GM19035 (cell line): ENCODE measurements around the gene SNTB2.
"Not testable (repeated sequence)": the region's sequence is repeated elsewhere in the genome, so short reads cannot be mapped to it uniquely, and the experiment has no call there.

ENCODE experiments used
- ATAC-seq: cut with Tn5 transposase; IDR thresholded peaks from one replicate; pipeline ENCODE4 v1.9.1; 2021; ENCODE audit not compliant: unreplicated experiment

Gene SNTB2

DNA sequence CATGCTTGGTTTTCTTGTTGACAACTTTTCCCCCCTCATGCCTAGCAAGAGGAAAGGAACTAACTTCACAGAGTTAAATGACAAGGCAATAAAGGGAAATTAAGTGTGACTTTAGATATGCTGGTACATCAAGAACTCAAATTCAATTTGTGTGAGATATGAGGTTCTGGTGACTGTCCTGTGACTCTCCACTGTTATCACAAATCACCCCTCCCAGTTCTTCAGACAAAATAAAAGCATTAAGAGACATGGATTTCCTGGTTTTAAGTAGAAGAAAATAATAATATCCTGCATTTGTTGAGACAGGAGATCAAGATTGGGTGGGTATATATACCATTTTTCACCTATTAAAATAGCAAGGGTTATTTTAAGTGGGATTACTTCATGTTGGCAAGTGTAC is 46.2 kb downstream of the SNTB2 start:
- ATAC-seq, result no peak

DNA sequence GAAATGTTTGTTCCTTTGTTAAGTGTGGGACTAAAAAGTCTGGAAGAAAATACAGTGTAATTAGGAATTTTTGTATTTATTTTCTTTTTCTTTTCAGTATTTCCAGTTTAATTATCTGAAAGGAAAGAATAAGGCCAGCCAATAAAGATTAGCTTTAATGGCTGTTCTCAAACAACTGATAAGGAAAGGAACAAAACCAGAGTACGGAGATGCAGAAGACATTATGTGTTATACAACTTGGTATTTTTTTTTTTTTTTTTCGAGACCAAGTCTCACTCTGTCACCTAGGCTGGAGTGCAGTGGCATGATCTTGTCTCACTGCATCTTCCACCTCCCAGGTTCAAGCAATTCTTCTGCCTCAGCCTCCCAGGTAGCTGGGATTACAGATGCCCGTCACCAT is 47.5 kb downstream of the SNTB2 start:
- ATAC-seq, result no peak

DNA sequence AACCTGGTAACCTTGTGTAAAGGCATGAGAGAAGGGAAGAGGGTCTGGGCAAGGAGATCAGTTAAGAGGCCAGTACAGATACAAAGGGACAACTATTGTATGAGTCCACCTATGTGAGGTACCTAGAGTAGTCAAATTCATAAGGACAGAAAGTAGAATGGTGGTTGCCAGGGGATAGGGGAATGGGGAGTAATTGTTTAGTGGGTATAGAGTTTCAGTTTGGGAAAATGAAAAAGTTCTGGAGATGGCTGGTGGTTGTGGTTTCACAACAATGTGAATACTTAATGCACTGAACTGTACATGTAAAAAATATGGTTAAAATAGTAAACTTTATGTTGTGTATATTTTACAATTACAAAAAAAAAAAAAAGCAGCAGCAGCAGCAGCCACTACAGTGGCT is 49.4 kb downstream of the SNTB2 start:
- no peak for ATAC-seq

DNA sequence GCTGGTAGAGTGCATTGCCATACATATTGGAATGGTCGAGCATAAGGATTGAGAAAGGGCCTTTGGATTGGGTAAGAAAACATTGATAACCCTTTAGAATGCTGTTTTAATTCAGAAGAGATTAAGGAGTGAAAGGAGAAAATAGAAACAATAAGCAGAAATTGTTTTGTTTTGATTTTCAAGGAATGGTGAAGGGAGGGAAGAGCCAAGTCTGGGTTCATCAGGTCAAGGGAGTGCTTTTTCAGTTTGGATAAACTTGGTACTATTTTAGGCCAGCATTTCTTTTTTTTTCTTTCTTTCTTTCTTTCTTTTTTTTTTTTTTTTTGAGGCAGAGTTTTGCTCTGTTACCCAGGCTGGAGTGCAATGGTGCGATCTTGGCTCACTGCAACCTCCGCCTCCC is 50.3 kb downstream of the SNTB2 start:
- ATAC-seq, result no peak

DNA sequence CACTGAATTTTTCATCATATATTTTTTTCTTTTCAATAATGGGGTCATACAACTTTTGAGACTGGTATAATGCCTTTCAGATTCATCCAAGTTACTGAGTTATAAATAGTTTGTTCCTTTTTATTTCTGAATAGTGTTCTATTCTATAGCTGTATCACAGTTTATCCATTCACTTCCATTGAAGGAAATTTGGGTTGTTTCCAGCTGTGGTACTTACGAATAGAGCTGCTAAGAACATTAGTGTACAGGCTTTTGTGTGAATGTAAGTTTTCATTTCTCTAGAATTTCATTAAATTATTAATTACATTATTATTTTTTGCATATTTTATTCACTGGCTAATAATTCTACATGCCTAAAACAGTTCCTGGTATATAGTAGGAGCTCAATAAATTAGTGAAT is 52.9 kb downstream of the SNTB2 start:
- ATAC-seq, result no peak

DNA sequence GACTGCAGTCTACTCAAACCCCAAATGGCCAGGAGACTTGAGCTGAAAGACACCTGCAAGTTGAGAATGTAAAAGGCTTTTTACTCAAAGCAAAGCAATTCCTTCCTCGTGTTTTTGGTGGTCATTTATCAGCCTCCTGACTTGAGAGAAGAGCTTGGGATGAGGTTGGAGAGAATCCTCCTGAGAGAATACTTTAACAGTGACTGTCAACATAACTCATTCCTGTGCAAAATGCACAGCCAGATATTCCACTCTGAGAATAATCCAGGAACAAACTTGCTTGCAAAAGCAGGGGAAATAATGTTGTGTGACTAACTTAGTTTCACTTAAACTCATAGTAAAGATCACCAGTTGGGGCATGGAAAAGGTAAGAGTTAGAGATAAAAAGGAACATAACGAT is 53.4 kb downstream of the SNTB2 start:
- ATAC-seq, result no peak

DNA sequence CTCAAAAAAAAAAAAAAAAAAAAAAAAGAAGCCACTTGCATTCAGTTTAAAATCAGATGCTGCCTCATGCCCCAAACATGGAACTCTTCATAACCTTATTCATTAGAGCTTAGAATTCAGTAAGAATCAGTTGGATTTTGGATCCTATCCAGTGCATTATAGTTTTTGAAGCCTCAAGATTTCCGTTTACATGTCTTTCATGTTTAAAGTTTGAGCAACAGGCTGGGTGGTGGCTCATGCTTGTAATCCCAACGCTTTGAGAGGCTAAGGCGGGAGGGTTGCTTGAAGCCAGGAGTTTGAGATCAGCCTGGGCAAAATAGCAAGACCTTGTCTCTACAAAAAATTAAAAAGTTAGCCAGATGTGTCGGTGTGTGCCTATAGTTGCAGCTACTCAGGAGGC is 55.0 kb downstream of the SNTB2 start:
- ATAC-seq, result no peak

DNA sequence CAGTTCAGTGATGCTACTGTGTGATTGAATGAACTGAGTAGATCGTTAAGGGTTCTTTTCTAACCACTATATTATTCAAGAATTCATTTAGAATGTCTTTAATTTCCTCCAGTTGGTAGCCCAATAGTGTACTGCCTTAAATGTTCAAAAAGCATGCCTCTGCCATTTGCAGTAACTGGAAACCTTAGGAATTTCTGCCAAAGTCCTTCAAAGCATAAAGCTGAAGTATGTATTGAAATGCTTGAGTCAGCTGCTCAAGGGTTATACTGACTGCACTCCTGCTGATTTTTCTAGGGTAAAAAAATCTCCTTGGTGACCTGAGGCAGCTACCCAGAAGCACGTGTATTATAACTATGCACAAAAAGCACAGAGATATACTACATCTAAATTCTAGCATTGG is 56.5 kb downstream of the SNTB2 start:
- ATAC-seq, result no peak

DNA sequence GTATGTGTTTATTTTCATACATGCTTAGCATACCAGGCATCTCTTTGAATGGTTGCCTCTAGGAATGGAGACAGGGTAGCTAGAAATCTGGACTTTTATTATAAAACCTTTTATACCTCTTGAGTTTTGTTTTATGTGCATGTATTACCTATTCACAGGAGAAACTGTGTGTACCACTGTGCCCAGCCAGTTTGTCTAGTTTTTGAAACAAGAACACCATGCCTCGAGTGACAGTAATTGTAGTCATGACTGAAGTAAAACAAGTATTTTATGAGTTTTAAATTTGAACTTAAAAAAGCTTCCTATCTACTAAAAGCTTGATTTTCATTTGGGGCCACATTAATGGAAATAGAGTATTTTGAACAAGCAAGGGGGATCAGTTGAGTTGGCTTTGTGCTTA is 57.4 kb downstream of the SNTB2 start:
- no peak for ATAC-seq

DNA sequence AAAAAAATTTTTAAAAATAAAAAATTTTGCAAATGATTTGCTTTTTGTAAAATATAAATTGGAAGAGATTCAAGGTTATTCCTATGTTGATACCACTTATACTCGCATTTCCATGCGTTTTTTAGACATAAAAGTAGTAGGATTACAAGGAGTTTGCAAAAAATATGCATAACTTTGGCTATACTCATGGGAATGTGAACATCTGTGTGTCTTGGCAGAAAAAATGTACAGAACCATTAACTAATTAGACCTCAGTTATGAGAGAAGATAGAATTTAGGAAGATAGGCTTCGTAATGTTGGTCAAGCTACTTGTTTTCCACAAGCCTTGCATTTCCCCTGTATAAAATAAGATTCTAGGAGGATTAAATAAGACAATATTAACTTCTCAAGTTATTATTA is 63.1 kb downstream of the SNTB2 start:
- no peak for ATAC-seq

DNA sequence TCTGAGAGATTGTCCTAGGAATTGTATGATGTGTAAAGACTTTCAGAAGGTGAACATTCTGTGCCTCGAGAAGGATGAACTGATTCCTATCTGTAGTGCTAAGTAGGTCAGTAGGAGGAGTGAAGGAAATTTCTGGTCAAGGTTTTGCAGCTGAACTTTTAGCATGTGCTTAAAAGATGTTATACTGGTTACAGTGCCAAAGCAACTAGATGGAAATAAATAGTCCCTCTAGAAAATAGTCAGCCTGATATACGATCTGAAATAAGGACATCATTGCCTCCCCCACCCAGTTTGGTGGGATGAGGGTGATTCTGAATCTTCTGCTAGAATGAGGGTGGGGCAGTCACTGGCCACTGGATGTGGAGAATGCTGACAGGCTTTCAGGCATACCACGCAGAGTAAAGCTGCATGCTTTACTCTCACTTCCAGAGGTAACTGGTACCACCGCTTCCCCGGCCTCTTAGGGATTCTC is 66.9 kb downstream of the SNTB2 start:
- no peak for ATAC-seq

DNA sequence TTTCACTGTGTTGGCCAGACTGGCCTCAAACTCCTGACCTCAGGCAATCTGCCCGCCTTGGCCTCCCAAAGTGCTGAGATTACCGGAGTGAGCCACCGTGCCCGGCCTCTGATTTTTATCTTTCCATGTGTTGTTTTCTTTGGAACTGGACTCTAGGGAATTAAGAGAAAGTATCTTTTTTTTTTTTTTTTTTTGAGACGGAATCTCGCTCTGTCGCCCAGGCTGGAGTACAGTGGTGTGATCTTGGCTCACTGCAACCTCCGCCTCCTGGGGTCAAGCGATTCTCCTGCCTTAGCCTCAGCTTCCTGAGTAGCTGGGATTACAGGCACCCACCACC is 72.4 kb downstream of the SNTB2 start:
- not testable (repeated sequence) for ATAC-seq

DNA sequence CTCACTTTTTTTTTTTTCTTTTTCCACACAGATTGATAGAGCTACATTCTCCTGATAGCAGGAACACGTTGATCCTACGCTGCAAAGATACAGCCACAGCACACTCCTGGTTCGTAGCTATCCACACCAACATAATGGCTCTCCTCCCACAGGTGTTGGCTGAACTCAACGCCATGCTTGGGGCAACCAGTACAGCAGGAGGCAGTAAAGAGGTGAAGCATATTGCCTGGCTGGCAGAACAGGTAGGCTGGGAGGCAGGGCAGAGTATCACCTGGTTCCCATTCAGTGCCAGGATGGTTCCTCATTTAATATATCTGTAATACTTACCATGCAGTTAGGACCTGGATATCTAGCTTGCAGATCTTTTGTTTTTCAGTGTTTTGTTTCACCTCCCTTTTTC is 73.1 kb downstream of the SNTB2 start:
- ATAC-seq, result no peak

DNA sequence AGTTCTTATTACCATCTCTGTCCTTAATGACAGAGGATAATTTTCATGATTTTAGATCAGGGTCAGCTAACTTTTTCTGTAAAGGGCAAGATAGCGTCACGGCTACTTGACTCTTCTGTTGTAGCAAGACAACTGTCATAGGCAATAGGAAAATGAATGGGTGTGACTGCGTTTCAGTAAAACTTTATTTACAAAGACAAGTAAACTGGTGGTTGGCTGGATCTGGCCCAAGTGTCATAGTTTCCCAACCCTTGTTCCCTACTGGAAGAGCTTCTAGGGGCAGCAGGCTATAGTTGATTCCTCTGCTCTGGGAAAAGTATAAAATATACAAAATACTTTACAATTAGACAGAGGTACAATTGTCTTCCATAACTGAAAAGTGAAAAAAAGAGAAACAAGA is 73.5 kb downstream of the SNTB2 start:
- no peak for ATAC-seq

DNA sequence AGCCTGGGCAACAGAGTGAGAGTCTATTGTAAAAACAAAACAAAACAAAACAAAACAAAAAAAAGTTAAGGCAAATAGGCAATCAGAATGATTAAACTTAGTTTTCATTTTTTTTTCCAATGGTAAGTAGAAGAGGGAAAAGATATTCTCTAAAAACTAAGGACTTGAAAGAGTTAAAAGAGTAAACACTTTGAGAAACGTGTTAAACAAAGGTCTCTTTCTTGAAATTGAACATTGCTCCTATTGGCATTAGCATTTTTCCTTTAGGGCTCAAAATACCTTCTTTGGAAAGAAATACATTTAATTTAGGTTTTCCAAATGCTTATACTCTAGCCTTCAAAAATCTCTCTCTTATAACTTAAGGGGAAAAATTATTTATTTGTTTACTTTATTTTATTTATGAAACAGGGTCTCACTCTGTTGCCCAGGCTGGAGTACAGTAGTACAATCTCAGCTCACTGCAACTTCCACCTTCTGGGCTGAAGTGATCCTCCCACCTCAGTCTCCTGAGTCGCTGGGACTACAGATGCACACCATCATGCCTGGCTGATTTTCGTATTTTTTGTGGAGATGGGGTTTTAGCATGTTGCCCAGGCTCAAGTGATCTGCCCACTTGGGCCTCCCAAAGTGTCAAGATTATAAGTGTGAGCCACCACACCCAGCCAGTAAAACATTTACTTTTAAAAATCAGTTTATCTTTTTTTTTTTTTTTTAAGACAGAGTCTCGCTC is 79.5 kb downstream of the SNTB2 start:
- no peak for ATAC-seq

DNA sequence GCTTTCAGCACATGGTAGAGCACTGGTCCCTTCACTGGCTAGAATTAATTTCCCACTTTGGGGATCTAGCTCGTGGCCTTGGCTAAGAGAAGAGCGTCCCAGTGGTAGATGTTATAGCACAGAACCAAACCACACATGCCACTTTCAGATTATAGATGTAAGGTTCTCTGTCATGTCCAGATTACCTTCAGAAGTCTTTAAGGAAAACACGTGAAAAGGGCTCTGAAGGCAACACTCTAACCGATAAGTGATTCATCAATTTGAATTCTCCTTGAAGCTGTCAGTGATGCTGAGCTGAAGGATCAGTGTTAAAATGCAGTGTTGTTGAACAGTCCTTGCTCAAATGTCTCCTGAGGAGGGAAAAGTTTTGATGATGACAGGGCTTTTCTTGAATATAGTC is 80.7 kb downstream of the SNTB2 start:
- ATAC-seq, result no peak

DNA sequence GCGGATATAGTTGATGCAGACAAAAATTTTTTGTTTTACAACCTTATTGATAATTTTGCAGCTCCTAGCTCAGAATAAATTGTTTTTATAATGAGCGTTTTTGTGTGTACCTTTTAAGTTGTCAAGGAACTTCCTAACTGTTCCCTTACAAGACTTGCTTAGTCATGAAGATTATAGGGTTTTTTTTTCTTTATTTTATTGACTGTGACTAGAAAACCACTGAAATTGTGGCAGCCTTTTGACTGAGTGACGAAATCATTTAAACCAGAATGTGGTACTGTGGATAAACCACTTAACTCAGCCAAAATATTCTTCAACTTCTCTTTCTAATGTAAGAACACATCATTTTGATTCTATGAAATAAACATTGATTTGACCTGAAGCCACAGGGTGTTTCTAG is 83.4 kb downstream of the SNTB2 start:
- ATAC-seq, result no peak

DNA sequence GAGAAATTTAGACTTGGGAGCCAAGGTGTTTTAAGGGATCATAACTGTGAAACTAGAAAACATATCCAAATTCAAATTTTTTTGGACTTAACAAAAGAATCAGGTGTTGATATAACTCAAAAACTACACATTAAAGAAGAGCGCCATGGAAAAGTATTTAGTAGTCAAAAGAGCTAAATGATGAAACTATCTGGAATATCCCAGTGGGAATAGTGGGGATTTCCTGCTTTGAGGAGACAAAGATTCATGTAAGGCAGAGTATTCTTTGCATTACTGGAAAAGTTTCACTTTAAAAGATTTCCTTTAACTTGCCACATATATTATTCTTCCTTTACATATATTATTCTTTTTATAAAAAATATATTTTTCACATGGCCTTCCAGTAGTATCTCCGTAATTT is 83.9 kb downstream of the SNTB2 start:
- ATAC-seq, result no peak

DNA sequence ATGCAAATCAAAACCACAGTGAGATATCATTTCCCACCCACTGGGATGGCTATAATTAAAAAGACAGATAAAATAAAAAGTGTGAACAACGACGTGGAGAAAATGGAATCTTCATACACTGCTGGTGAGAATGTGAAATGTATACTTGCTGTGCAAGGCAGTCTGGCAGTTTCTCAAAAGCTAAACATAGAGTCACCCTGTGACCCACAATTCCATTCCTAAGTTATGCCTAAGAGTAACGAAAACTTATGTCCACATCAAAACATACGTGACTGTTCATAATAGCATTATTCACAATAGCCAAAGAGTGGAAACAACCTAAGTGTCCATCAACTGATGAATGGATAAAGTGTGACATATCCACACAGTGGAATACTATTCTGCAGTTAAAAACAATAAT is 86.0 kb downstream of the SNTB2 start:
- ATAC-seq, result no peak

DNA sequence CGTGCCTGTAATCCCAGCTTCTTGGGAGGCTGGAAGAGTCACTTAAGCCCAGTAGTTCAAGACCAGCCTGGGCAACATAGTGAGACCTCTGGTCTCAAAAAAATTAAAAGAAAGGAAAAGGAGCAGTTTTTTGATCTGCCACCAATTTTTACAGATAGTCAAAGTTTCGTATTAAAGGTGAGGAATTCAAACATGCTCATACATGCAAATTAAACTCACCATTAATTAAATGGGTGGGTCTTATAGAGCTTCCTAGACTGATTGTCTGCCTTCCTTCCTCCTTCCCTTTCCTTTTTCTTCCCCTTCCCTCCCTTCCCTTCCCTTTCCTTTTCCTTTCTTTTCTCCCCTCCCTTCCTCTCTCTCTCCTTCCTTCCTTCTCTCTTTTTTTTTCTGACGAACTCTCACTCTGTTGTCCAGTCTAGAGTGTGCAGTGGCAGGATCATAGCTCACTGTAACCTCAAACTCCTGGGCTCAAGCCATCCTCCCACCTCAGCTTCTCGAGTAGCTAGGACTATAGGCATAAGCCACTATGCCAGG is 87.8 kb downstream of the SNTB2 start:
- ATAC-seq, result no peak

DNA sequence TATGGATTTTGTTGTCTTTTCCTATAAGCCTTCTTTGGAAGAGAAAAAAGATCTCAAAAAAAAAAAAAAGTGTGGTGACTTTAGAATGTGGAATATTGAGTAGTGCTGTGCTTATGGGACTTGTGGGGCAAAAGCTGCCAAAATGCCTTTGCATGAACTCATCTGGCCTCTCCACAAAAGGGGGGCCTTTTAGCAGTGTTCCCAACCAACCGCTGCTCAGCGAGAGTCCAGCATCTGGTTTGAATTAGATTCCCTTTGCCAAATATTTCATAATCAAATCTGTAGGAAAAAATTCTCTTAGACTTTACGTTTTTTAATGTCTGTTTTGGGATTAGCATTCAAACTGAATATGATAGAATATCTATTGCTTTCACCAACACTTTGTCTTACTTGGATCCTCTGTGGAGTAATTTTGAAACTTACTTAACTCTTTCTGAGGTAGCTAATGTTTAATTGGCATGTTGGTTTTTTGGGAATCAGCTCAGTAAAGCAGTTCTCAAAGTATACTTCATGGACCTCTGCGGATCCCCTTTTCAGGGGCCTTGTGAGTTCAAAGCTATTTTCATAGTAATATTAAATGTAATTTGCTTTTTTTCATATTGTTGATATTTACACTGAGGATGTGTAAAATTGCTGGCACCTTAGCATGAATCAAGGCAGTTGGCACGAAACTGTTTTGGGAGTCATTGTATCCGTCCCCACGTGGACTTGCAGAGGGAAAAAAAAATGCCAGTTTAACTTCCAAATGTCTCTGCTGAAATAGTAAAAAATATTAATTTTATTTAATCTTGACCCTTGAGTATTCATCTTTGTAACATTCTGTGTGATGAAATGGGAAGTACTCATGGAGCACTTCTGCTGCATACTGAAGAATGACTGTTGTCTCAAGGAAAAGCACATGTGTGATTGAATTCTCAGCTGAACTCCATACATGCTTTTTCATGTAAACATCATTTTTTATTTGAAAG is 89.5 kb downstream of the SNTB2 start:
- ATAC-seq, result no peak

DNA sequence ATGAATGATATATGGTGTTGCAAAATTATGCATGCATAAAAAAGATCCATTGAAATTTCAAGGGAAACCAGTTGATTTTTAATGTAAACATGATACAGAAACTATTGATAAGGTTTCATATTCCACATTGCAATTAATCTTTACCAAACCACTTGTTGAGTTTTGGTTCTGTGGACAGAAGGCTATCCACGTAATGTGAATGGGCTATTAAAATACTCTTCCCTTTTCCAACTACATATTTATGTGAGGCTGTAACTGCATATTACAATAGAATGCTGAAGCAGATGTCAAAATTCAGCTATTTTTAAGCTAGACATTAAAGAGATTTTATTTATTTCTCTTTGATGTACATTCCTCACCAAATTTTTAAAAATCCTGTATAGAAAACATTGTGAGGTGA is 90.4 kb downstream of the SNTB2 start:
- no peak for ATAC-seq
